Natural killer cell (primary cell): ENCODE data around the gene AOAH. TPM values are rescaled to one million over a fixed set of nuclear protein-coding genes. Genes with fewer than 3 reads are reported as not detected.

Source experiments
- ATAC-seq, 3 donors: fragments of 150-1000 bp in 2 of 3; fragments of 200-7000 bp in 1 of 3; cut with Tn5 transposase; 1 replicate in 1 of 3; 2 replicates in 2 of 3; pipeline ENCODE4 v1.10.0; 2021; ENCODE audit warnings: mild to moderate bottlenecking in 2 of 3, moderate library complexity in 2 of 3
- DNase-seq, 2 donors: peaks; one replicate each; pipeline versions ENCODE4 v3.0.0 to v3.0.0-alpha.2; 2013 to 2021; ENCODE audit warnings: mixed read lengths in 1 of 2
- H3K27ac ChIP-seq: one replicate; pipeline ENCODE4 v1.5.1; 2013; ENCODE audit warnings: mild to moderate bottlenecking, low read length
- H3K27me3 ChIP-seq: one replicate; pipeline ENCODE4 v1.6.1; 2013; ENCODE audit warnings: low read length; ENCODE audit not compliant: control insufficient read depth, insufficient read depth
- H3K36me3 ChIP-seq: one replicate; pipeline ENCODE4 v1.6.1; 2013; ENCODE audit warnings: low read length; ENCODE audit not compliant: control insufficient read depth, insufficient read depth
- H3K4me1 ChIP-seq: one replicate; pipeline ENCODE4 v1.6.1; 2013; ENCODE audit warnings: low read length; ENCODE audit not compliant: control insufficient read depth, insufficient read depth
- H3K4me3 ChIP-seq: one replicate; pipeline ENCODE4 v1.5.1; 2013; ENCODE audit warnings: low read length
- H3K9me3 ChIP-seq: one replicate; pipeline ENCODE4 v1.6.1; 2013; ENCODE audit warnings: low read length; ENCODE audit not compliant: control insufficient read depth, insufficient read depth
- H3K27ac Mint-ChIP-seq, 2 donors: one replicate each; pipeline ENCODE4 v1.8.0; 2022; ENCODE audit warnings: mild to moderate bottlenecking in 2 of 2, mixed read lengths in 2 of 2, moderate library complexity in 1 of 2
- H3K27me3 Mint-ChIP-seq, 2 donors: one replicate each; pipeline ENCODE4 v1.8.0; 2022; ENCODE audit warnings: low read depth in 2 of 2, mixed read lengths in 2 of 2
- H3K36me3 Mint-ChIP-seq: one replicate; pipeline ENCODE4 v1.8.0; 2022; ENCODE audit warnings: mixed read lengths
- H3K4me1 Mint-ChIP-seq, 2 donors: one replicate each; pipeline ENCODE4 v1.8.0; 2022; ENCODE audit warnings: mixed read lengths in 2 of 2
- H3K4me3 Mint-ChIP-seq: one replicate; pipeline ENCODE4 v1.8.0; 2022; ENCODE audit warnings: mild to moderate bottlenecking, moderate library complexity, mixed read lengths
- H3K9me3 Mint-ChIP-seq, 2 donors: one replicate each; pipeline ENCODE4 v1.8.0; 2022; ENCODE audit warnings: mixed read lengths in 2 of 2
- WGBS: methylation state at CpG from one replicate; pipeline ENCODE4 v1.1.7; 2013; ENCODE audit warnings: missing lambda C conversion rate; ENCODE audit not compliant: insufficient coverage; 5-methylcytosine and 5-hydroxymethylcytosine counted together
- intact Hi-C: fragments of 100-400 bp; cut with micrococcal nuclease; formaldehyde crosslinking; loops from one replicate; pipeline ENCODE4 v1.14.2; 2022
- total RNA-seq, 4 donors: library from RNA; stranded (reverse); fragments of 120-200 nt in 1 of 4; gene quantifications; one replicate each; pipeline versions ENCODE4 v1.2.3 to v1.2.4, GENCODE V29; 2013 to 2022
- TF ChIP-seq, protein P1 (sequence below): fragments of 200-600 bp; IDR thresholded peaks from one replicate; pipeline ENCODE4 v1.8.0; 2022; ENCODE audit warnings: antibody characterized with exemption

Gene AOAH
- total RNA-seq, 3 donors from 2014 or later (not counting 1 experiment from before 2014, with no cell fraction given) = 263 to 403 (median 312) TPM

DNA sequence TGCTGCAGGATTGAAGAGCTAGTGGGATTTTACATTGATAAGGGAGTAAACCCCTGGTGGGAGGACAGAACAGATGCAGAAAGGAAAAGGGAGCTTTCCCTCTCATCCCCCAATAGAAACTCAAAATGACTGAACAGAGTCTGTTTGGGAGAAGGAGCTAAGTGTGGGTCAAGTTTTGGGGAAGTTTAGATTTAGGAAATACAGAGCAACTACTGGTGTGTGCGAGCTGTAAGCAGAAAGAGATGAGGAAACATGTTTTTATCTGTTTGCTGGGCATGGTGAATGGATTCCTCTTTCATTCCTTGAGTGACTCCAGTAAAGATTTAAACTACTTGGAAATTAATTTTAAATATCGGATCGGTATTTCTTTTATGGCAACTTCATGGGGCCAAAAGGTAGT lies 132.7 kb downstream of the AOAH start:
- DNase-seq = no peak
- Histone ChIP-seq H3K4me1 (no peaks in the 10 kb centered on the region), H3K36me3 (peaks cover 87% of the 10 kb centered on the region), H3K4me3 (no peak overlapping the region), H3K27me3 (no peaks in the 10 kb centered on the region), H3K27ac (no peak overlapping the region), H3K9me3 (no peaks in the 10 kb centered on the region)
- Mint-ChIP-seq H3K4me3 (no peak overlapping the region), H3K27me3 (no peaks in the 10 kb centered on the region), H3K4me1 (peaks cover 26 to 31% of the 10 kb centered on the region in 2 donors), H3K27ac (peak overlapping the region; percentile 72 to 78), H3K36me3 (peaks cover 31% of the 10 kb centered on the region), H3K9me3 (no peaks in the 10 kb centered on the region)
- ATAC-seq = peak in 1 of 3 donors; percentile 50
- WGBS = 93% methylated on average over 3 of the region's 3 CpGs
- intact Hi-C loops = no loop called here
- TF ChIP-seq, protein P1, sequence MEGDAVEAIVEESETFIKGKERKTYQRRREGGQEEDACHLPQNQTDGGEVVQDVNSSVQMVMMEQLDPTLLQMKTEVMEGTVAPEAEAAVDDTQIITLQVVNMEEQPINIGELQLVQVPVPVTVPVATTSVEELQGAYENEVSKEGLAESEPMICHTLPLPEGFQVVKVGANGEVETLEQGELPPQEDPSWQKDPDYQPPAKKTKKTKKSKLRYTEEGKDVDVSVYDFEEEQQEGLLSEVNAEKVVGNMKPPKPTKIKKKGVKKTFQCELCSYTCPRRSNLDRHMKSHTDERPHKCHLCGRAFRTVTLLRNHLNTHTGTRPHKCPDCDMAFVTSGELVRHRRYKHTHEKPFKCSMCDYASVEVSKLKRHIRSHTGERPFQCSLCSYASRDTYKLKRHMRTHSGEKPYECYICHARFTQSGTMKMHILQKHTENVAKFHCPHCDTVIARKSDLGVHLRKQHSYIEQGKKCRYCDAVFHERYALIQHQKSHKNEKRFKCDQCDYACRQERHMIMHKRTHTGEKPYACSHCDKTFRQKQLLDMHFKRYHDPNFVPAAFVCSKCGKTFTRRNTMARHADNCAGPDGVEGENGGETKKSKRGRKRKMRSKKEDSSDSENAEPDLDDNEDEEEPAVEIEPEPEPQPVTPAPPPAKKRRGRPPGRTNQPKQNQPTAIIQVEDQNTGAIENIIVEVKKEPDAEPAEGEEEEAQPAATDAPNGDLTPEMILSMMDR = no peak

DNA sequence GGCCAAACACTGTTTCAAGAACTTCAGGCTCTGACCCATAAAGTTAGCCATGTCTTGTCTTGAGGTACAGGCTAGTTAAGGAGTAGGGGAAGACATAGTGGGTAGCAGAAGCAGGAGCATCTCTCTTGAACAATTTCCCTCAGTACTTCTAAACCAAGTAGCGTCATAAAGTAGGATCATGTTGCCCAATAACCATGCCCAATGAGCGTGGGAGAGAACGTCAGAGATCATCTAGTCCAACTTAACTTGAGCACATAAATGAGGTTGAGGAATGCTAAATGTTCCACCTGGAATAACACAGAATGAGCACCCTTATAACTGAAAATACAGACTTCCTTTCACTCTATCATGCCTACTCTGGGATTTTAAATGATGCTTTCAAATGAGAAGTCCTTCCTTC lies 134.9 kb downstream of the AOAH start:
- no peak for ATAC-seq
- Histone ChIP-seq H3K36me3 (peaks cover 88% of the 10 kb centered on the region), H3K4me1 (no peaks in the 10 kb centered on the region), H3K4me3 (no peak overlapping the region), H3K9me3 (no peaks in the 10 kb centered on the region), H3K27ac (no peak overlapping the region), H3K27me3 (no peaks in the 10 kb centered on the region)
- 96% methylated on average over 3 of the region's 3 CpGs for WGBS
- Mint-ChIP-seq H3K27ac (peak overlapping the region; percentile 77 to 89), H3K27me3 (no peaks in the 10 kb centered on the region), H3K4me3 (no peak overlapping the region), H3K36me3 (peaks cover 34% of the 10 kb centered on the region), H3K4me1 (peaks cover 31 to 44% of the 10 kb centered on the region in 2 donors), H3K9me3 (no peaks in the 10 kb centered on the region)
- TF ChIP-seq, protein P1 = no peak
- intact Hi-C loops = no loop called here
- no peak for DNase-seq

DNA sequence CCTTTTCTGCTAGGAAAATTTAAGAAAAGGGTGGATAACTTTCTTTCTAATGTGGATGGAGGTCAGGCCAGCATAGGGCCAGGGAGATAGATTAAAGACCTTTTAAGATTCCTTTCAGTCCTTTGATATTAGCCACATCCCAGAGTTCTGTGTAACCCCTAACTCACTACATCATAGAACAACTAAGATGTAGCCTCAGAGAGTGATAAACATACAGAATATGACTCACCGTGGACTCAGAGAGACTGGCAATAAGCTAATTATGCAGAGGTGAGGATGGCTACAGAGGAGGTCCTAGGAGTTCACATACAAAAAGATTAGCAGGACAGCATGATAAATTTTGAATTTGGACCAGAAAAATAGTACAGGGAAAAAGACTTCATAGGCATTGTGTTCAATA lies 141.0 kb downstream of the AOAH start:
- peaks cover 84% of the 10 kb centered on the region for H3K36me3 ChIP-seq

More for the DNA sequence above, 141.0 kb downstream of the AOAH start:
- H3K27me3 Mint-ChIP-seq = no peaks in the 10 kb centered on the region
- peaks cover 46% of the 10 kb centered on the region for H3K36me3 Mint-ChIP-seq
- DNase-seq = no peak
- 95% methylated on average over 1 of the region's 1 CpG for WGBS
- TF ChIP-seq, protein P1 = no peak
- H3K4me1 ChIP-seq = no peaks in the 10 kb centered on the region
- H3K9me3 ChIP-seq = no peaks in the 10 kb centered on the region
- H3K4me3 ChIP-seq = no peak overlapping the region
- H3K4me1 Mint-ChIP-seq = peaks cover 45 to 48% of the 10 kb centered on the region in 2 donors
- intact Hi-C loops = no loop called here
- H3K27ac ChIP-seq = no peak overlapping the region
- peak overlapping the region; percentile 74 to 82 for H3K27ac Mint-ChIP-seq
- no peak overlapping the region for H3K4me3 Mint-ChIP-seq
- H3K9me3 Mint-ChIP-seq = no peaks in the 10 kb centered on the region
- H3K27me3 ChIP-seq = no peaks in the 10 kb centered on the region
- peak in 1 of 3 donors; percentile 34 for ATAC-seq
